ENCODE results near the gene IGHMBP2.
"Not testable (repeated sequence)": the region's sequence is repeated elsewhere in the genome, so short reads cannot be mapped to it uniquely, and the experiment has no call there.

IGHMBP2 gene

DNA sequence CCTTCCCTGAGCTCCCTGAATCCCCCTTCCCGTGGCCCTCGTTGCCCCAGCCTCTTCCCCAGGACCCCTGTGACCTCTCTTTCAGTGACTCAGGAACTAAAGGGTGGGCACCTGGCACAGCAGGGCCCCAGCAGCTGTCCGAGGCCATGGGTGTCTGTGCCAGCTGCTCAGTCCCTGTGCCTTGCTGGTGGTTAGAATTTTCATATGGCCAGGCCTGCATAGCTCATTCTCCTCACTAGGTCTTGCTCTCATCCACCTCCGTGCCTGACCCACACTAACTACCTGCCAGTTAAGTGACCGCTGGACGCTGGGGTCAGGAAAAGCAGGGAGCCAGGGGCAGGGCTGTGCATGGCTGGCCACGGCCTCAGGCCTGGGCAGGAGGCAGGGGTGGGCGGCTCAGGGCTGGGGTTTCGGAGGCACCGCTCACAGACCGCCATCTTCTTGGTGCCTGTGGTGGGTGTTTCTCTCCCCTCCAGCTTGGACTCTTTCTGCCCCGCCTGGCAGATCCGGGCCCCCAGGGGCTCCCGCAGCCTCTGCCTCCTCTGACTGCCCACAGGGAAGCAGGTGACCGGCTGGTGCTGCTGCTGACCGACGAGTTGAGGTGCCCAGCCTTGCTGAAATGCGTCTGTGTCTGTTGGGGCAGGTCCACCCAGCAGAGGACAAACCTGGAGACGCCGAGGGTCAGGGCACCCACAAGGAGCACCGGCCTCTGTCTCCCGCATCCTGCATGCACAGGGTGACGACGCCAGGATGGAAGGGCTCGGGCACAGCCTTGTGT, 56.8 kb downstream of the IGHMBP2 start:
- in situ Hi-C loops (cut with MboI; ENCODE audit: low sequenced_read_pairs) = no loop called here

DNA sequence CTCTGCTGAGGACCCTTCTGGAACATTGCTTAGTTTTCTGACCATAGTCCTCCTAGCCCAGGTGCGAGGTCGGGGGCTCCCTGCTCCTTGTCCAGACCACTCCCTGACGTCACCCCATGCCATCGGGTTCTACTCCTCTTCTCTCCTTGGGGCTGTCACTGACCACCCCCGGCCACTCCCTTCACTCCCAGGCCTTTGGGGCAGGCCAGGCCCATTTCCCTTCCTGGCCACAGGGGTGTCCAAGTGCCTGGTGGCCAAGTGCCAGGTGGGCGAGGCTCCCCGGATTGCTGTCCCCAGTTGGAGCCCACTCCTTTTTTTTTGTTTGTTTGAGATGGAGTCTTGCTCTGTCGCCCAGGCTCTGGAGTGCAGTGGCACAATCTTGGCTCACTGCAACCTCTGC, 57.6 kb downstream of the IGHMBP2 start:
- in situ Hi-C loops (cut with MboI; ENCODE audit: low sequenced_read_pairs) = no loop called here

DNA sequence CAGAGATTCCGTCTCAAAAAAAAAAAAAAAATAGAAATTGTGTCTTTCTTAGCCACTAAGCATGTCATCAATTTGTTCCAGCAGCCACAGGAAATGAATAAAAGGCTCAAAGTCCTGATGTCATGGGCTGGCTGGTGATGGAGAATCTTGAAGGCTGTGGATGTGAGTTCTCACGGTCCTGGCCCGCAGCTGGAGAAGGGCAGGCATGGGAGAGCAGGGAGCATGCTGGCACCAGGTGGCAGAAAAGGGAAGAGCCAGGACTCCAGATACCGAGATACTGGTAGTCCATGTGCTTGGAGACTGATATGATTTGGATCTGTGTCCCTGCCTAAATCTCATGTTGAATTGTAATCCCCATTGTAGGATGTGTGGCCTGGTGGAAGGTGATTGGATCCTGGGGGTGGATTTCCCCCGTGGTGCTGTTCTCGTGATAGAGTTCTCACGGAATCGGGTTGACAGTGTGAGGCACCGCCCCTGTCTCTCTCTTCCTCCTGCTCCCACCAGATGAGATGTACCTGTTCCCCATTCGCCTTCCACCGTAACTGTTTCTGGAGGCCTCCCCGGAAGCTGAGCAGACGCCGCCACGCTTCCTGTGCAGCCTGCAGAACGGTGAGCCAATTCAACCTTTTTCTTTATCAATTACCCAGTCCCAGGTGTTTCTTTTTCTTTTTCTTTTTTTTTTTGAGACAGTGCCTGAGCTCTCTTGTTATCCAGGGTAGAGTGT, 59.0 kb downstream of the IGHMBP2 start:
- in situ Hi-C loops (cut with MboI; ENCODE audit: low sequenced_read_pairs) = no loop called here

DNA sequence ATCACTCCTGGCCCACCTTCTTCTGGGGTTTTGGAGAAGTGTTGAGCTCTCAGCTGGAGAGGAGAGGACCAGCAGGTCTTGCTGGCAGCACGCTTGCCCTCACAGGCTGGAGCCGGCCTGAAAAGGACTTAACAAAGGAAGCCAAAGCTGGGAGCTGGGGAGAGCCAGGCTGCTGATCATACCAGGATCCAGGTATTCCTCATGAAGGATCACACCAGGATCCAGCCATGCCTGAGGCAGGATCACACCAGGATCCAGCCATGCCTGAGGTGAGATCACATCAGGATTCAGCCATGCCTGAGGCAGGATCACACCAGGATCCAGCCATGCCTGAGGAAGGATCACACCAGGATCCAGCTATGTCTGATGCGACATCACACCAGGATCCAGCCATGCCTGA, 60.1 kb downstream of the IGHMBP2 start:
- in situ Hi-C loops (cut with MboI; ENCODE audit: low sequenced_read_pairs) = no loop called here

DNA sequence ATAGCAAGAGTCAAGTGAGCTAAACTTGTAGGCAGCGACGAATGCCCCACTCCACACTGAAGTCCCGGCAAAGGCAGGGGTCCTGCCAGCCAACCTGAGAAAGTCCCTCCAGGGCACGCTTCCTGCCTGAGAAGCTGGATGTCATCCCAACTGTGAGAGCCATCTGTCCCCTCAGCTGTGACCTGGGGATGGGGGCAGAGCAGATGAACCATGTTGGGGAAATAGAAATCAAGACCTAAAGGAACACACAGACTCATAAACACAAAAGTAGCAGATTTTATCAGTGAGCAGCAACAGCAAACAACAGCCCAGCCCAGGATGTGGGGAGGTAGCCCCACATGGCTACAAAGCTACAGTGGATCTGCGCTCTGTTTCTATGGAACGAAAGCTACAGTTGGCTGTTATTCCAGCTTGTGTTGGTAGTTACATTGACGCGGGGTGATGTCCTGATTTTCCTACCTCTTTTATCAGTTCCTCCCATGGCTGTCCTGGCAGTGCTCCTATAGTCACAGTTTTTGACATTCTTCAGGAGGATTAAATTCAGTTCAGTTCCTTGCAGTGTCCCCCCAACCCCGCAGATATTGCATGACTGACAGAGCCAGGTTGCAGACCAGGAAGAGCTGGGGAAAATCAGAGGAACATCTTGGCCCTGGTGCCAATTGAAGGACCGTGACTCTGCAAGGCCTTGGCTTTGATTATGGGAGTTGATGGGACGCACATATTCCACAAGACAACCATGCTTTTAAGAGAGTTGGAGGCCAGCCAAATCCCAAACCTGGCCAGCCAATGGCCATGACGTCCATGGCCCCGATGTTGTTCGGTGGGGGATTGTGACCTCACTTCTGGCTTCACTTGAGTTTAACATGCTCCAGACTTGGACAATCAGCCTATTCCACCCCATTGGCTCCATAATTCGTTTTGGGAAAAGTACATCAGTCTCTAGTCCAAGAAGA, 62.5 kb downstream of the IGHMBP2 start:
- in situ Hi-C loops (cut with MboI; ENCODE audit: low sequenced_read_pairs) = no loop called here

DNA sequence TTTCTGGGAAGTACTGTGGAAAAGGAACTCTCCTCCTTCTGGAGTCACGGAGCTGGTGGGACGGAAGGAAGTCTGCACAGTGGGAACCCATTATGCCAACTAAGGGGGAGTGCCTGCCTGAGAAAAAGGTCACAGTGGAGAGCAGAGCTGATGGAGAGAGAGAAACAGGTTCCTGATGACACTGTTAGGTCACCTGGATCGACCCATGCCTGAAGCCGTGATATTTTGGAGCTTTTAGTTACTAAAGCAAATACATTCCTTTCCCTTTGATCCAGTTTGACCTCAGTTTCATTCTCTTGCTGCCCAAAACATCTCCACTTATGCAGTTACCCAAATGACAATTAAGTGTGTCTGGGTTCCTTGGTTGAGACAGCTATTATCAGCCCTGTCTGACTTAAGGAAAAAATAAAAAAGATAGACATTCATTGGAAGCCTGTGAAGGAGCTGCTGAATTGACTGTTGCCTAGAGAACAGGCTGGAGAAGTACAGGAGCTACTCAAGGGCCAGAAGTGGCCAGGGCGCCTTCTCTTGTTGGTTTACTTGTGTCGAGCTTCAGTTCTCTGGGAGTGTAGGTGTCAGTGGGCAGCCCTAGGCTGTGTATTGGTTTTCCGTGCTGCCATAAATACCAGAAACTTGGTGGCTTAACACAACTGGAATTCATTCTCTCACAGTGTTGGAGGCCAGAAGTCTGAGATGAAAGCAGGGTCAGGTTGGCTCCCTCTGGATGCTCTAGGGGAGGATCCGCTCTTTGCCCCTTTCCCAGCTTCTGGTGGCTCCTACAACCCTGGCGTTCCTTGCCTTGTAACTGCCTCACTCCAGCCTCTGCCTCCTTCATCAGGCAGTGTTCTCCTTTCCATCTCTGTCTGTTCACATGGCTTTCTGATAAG, 63.4 kb downstream of the IGHMBP2 start:
- in situ Hi-C loops (cut with MboI; ENCODE audit: low sequenced_read_pairs) = no loop called here

DNA sequence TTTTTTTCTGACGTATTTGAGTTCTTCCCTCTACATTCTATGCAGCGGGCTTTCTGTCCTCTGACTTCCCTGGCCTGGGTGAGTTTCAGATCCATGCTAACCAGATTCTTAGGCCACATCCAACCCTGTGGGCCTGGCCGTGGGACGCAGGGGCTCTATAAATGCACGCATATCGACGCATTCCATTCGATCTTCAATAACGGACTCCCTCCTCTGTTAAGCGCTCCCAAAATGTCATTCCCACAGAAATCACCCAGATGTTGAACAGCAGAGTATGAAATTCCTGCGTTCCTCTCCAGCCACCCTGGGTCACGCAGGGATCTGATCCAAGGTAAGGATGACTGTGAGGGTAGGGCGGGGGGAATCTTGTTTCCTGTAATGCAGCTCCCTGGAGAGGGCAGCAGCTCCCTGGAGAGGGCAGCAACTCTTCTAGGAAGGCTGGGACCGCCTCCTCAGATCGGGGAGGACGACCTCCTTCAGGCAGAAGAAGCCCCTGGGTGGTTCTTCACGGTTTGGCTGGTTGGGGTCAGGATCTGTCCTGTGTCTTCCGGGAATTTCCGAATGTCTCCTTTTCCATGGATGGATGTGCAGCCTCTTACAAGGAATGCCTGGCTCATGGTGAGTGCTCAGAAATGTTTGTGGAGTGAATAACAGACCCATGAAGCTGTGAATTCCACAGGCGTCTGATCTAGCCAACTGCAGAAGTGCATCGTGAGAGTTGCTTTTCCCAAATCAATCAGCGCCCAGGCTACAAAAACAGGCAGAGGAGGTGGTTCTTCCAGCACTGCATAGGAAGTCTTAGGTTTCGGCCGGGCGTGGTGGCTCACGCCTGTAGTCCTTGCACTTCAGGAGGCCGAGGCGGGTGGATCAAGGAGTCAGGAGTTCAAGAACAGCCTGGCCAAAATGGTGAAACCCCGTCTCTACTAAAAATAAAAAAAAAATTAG, 64.9 kb downstream of the IGHMBP2 start:
- in situ Hi-C loops (cut with MboI; ENCODE audit: low sequenced_read_pairs) = no loop called here

DNA sequence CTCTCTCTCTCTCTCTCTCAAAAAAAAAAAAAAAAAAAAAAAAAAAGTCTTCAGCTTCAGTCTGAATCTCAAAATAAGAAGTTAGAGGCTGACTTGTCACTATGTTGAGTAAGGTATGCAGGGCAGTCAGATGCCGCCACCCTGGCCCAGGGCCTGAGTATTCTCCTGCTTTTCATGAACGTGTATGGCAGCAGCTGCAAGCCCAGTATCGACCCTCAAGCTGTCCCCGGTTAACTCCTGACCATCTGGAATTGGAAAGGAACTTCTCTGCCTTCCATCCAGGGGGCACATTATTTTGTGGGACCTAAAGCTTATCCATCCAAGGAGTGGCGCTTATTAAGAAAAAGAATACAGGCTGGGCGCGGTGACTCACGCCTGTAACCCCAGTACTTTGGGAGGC, 65.7 kb downstream of the IGHMBP2 start:
- in situ Hi-C loops (cut with MboI; ENCODE audit: low sequenced_read_pairs) = no loop called here

DNA sequence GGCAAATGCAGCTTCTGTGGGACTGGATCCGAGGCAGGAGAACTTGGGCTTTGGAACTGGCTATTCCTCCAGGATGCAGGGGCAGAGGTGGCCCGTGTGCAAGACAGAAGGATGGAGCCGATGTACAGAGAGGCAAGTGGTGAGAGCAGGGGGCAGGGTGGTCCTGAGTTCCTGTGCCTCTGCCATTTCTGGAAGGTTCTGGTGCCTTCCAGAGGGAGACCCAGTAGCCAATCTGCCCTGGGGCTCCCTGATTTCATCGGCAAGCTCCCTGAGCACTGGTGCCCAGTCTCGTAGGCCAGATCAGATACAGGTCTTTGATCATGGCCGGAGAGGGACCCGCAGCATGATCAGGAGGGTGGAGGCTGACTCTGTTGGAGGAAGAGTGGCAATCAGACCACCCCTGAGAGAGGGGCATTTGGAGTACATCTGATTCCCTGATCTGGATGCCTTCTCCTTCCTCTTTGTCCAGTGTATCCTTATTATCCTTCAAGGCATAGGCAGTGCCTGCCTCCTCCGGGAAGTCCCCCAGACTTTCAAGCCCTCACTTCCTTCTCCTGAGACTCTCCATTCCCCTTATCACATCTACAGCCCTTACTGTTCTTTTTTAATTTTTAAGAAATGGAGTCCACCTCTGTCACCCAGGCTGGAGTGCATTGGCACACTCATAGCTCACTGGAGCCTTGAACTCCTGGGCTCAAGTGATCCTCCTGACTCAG, 67.4 kb downstream of the IGHMBP2 start:
- in situ Hi-C loops (cut with MboI; ENCODE audit: low sequenced_read_pairs) = no loop called here

DNA sequence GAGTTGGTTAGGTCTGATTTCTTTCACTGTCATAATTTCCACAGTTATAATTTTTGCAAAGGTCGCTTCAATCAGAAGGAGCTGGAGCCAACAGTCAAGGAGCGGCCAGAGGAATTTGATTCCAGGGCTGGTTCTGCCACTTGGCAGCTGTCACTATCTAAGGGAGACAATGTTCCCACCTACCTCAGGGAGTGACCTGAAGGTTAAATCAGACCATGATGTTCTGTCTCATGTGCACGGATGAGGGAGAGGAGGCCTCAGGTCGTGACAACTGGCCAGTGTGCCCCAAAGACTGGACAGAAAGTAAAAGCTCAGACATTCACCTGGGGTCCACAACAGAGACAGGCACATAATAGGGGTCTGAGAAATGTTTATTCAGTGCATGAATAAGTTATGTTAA, 69.5 kb downstream of the IGHMBP2 start:
- in situ Hi-C loops (cut with MboI; ENCODE audit: low sequenced_read_pairs) = no loop called here

DNA sequence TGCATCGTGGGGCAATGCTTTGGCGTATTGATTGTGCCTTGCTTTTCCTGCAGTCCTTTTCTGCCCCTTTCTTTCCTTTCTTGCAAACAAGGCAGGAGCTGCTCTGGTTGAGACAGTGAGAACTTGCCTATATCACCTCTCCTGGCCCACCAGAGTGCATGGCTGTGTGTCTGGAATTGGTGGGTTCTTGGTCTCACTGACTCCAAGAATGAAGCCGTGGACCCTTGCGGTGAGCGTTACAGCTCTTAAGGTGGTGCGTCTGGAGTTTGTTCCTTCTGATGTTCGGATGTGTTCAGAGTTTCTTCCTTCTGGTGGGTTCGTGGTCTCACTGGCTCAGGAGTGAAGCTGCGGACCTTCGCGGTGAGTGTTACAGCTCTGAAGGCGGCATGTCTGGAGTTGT, 70.0 kb downstream of the IGHMBP2 start:
- in situ Hi-C loops (cut with MboI; ENCODE audit: low sequenced_read_pairs) = not testable (repeated sequence)

DNA sequence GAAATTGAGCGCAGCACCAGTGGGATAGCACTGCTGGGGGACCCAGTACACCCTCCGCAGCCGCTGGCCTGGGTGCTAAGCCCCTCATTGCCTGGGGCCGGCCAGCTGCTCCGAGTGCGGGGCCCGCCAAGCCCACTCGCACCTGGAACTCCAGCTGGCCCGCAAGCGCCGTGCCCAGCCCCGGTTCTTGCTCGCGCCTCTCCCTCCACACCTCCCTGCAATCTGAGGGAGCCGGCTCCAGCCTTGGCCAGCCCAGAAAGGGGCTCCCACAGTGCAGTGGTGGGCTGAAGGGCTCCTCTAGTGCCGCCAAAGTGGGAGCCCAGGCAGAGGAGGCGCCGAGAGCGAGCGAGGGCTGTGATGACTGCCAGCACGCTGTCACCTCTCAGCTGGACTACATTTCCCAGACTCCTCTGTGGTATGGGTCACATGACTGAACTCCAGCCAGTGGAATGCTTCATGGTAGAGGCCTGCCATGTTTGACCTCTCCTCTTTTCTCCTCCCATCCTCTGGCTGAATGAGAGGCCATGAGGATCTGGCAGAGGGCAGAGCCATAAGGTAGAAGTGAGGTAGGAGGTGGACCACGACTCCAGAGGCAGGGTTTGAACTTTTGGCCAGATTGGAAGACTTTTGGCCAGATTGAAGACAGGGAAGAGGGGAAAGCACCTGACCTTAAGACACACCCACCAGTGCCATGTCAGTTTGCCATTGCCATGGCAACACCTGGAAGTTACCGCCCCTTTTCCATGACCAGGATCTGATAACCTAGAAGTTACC, 70.9 kb downstream of the IGHMBP2 start:
- in situ Hi-C loops (cut with MboI; ENCODE audit: low sequenced_read_pairs) = no loop called here

DNA sequence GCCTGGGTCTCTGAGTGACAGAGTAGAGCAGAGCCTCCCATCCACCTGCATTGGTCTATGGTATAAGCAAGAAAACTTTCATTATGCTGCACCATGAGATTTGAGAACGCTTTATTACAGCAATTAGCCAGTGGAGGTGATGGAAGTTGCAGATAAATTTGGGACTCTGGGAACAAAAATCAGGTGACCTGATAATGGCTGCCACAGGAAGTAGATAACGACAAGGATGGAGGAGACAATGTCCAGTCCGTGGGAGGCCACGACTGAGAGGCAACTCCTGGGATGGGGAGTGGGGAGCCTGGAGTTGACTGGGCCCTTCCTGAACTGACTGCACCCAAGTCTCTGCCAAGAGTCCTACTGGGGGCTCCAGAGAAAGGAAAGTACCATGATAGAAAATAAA, 72.4 kb downstream of the IGHMBP2 start:
- in situ Hi-C loops (cut with MboI; ENCODE audit: low sequenced_read_pairs) = no loop called here

DNA sequence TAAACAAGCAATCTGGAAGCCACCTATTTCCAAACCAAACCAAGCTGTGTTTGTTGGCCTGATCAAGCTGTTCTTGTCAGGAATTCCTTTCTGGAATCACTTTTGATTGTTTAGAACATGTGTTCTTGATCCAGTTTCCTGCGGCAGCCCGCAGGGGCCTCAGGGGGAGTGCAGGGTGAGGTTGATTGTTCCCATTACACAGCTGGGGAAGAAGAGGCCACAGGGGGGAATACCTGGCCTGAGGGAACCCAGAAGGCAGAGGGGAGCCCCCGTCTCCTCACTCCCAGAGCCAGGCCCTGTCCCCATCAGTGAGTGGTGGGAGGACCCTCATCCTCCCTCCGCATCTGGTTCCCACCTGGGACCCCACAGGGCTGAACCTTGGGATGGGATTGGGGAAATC, 72.9 kb downstream of the IGHMBP2 start:
- in situ Hi-C loops (cut with MboI; ENCODE audit: low sequenced_read_pairs) = no loop called here

DNA sequence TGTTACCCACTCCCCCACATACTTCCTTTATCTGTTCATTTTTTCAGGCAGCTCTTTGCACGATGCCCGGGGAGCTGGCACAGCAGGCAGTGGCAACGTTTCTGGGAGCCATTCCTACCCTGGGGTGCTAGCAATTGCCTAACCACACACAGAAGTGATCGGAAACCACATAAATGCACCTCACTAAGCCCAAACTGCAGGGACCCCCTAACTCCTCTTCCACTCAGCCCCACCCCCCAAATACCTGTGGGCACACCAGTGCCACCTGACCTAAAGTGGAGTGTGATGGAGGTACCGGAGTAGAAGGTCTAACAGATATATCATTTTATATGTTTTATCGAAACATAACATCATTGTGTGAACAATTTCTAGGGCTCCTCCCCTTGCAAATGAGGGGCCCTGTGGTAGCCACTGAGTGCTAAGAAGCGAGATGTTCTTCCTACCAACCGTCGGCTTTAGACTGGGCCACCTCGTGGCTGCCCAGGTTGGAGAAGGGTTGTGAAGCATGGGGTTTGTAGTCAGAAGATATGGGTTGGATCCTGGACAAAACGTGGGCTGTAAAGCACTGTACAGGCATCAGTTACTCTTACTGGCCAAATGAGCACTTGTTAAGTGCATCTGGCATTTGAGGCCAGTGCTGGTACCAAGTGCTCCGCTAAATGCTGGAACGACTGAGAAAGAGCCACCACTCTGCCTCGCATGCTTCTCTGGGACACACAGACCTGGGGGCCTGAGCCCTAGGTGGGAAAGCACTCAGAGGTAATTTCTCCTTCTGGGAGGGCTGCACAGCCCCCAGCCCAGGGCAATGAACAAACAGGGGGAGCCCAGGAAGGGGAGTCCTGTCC, 74.3 kb downstream of the IGHMBP2 start:
- in situ Hi-C loops (cut with MboI; ENCODE audit: low sequenced_read_pairs) = no loop called here

DNA sequence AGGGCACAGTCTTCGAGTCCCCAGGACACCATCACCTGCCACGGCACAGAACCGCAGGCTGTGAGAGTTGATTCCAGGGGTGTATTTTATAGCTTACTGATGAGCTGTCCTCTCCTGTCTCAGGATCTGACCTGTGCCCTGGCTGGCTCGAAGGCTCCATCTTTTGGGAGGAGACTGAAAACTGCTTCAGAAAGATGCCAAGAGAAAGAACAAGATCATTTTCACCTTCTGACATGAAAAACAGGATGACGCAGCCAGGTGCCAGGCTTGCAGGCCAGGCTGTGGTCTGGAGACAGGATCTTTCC, 74.9 kb downstream of the IGHMBP2 start:
- in situ Hi-C loops (cut with MboI; ENCODE audit: low sequenced_read_pairs) = no loop called here

DNA sequence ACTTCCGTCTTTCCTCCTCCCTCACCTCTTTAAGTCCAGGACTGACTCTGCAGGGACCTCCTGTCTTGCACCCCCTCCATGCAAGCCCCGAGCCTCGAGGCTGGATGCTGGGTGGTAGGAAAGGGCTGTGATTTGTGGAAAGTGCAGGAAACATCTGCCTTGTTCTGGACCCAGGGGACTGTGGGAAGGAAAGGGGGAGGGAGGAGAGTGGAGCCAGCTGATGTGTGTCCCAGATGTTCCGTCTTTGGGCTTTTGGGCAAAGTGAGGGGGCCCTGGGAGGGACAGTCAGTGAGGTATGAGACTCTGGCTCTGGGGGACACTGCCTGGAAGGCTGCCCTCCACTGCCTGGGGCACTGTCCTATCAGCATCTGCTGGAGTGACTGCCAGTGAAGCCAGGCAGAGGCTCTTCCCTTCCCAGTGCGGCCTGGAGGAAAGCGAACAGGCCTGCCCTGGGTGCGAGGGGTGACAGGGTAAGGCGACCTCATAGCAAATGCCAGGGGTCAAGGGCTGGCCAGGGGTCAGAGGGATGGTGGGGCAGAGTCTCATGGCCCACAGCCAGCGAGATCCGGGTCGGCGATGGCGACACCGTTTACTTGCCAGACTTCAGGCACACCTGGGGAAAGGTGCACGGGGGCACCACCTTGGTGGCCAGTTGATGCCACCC, 75.4 kb downstream of the IGHMBP2 start:
- in situ Hi-C loops (cut with MboI; ENCODE audit: low sequenced_read_pairs) = no loop called here
